Measurements from ENCODE around the gene HES1.
"Not testable (repeated sequence)": the region's sequence is repeated elsewhere in the genome, so short reads cannot be mapped to it uniquely, and the experiment has no call there.

Gene HES1

GRCh38 chr3:194126790-194127189, 9.2 kb upstream of the HES1 start:
- no peak for TF ChIP-seq CTCF (IDR thresholded peaks at IDR 0.05; ENCODE audit: low read depth, low read length, missing control alignments)
- DNase-seq (ENCODE audit: extremely low read depth, low read depth), result no peak
- no peak overlapping the region for H3K4me3 ChIP-seq (replicated peaks; ENCODE audit: low read depth, low read length)

GRCh38 chr3:194128202-194128918, 7.6 kb upstream of the HES1 start:
- no peak for DNase-seq (ENCODE audit: extremely low read depth, low read depth)
- no peak for TF ChIP-seq CTCF (IDR thresholded peaks at IDR 0.05; ENCODE audit: low read depth, low read length, missing control alignments)
- H3K4me3 ChIP-seq (replicated peaks; ENCODE audit: low read depth, low read length), result no peak overlapping the region

- DNase-seq (ENCODE audit: extremely low read depth, low read depth); H3K4me3 ChIP-seq (replicated peaks; ENCODE audit: low read depth, low read length): not testable (repeated sequence)
These were observed 7.0 kb upstream of the HES1 start for GRCh38 chr3:194128919-194129295.

- DNase-seq (ENCODE audit: extremely low read depth, low read depth), result no peak
- no peak overlapping the region for H3K4me3 ChIP-seq (replicated peaks; ENCODE audit: low read depth, low read length)
- TF ChIP-seq CTCF (IDR thresholded peaks at IDR 0.05; ENCODE audit: low read depth, low read length, missing control alignments), result no peak
These were observed 6.3 kb upstream of the HES1 start for GRCh38 chr3:194129581-194130133.

GRCh38 chr3:194130188-194130587, 5.8 kb upstream of the HES1 start:
- DNase-seq (ENCODE audit: extremely low read depth, low read depth), result no peak
- no peak overlapping the region for H3K4me3 ChIP-seq (replicated peaks; ENCODE audit: low read depth, low read length)
- TF ChIP-seq CTCF (IDR thresholded peaks at IDR 0.05; ENCODE audit: low read depth, low read length, missing control alignments), result no peak

- no peak overlapping the region for H3K4me3 ChIP-seq (replicated peaks; ENCODE audit: low read depth, low read length)
- TF ChIP-seq CTCF (IDR thresholded peaks at IDR 0.05; ENCODE audit: low read depth, low read length, missing control alignments), result no peak
- DNase-seq (ENCODE audit: extremely low read depth, low read depth), result no peak
These were observed 5.0 kb upstream of the HES1 start for GRCh38 chr3:194130807-194131589.

Data from HFF-Myc (cell line).